ENCODE measurements around the gene RDH13.

DNA sequence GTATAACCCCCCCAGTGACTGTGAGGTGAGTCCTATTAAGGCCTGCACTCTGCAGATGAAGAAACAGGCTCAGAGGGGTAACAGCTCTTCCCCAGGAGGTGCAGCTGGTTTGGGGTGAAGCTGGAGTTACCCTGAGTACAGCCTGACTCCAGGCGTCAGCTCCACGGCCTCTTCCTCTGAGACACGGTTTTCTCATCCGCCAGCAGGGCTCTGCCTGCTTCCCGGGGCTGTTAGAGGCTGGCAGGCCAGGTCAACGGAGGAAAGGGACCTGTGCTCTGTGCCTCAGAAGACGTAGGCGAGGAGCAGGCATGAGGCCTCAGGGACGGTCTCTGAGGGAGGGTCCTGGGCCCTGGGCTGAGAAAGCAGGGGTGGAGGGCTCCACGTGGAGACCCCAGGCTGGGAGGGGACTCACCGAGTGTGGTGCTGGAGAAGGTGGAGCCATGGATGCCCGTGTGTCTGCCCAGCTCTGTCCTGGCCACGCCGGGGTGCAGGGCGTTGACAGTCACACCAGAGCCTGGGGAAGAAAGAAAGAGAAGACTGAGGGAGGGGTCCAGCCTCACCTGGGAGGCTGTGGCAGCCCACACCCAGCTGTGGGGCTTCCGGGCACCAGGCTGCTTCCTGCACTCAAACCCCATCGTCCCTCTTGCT is 15.8 kb downstream of the RDH13 start:
- TF ChIP-seq POLR2A (IDR thresholded peaks at IDR 0.05; ENCODE audit: low read depth, low read length) (no peak), CBFB (IDR thresholded peaks at IDR 0.05; ENCODE audit: low read depth) (no peak), MXI1 (IDR thresholded peaks at IDR 0.05; ENCODE audit: low read depth, low read length) (no peak), YBX1 (IDR thresholded peaks at IDR 0.05) (no peak), POLR2AphosphoS5 (IDR thresholded peaks at IDR 0.05; ENCODE audit: low read length) (no peak), CREB1 (IDR thresholded peaks at IDR 0.05; ENCODE audit: low read depth) (no peak), ZNF24 (IDR thresholded peaks at IDR 0.05) (no peak), SPI1 (IDR thresholded peaks at IDR 0.05; ENCODE audit: borderline replicate concordance, insufficient read depth, low read depth, low read length) (no peak)
- TF ChIP-seq, protein P1, sequence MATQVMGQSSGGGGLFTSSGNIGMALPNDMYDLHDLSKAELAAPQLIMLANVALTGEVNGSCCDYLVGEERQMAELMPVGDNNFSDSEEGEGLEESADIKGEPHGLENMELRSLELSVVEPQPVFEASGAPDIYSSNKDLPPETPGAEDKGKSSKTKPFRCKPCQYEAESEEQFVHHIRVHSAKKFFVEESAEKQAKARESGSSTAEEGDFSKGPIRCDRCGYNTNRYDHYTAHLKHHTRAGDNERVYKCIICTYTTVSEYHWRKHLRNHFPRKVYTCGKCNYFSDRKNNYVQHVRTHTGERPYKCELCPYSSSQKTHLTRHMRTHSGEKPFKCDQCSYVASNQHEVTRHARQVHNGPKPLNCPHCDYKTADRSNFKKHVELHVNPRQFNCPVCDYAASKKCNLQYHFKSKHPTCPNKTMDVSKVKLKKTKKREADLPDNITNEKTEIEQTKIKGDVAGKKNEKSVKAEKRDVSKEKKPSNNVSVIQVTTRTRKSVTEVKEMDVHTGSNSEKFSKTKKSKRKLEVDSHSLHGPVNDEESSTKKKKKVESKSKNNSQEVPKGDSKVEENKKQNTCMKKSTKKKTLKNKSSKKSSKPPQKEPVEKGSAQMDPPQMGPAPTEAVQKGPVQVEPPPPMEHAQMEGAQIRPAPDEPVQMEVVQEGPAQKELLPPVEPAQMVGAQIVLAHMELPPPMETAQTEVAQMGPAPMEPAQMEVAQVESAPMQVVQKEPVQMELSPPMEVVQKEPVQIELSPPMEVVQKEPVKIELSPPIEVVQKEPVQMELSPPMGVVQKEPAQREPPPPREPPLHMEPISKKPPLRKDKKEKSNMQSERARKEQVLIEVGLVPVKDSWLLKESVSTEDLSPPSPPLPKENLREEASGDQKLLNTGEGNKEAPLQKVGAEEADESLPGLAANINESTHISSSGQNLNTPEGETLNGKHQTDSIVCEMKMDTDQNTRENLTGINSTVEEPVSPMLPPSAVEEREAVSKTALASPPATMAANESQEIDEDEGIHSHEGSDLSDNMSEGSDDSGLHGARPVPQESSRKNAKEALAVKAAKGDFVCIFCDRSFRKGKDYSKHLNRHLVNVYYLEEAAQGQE (IDR thresholded peaks at IDR 0.05; ENCODE audit: low read depth, low read length): no peak
- TF ChIP-seq, protein P2, sequence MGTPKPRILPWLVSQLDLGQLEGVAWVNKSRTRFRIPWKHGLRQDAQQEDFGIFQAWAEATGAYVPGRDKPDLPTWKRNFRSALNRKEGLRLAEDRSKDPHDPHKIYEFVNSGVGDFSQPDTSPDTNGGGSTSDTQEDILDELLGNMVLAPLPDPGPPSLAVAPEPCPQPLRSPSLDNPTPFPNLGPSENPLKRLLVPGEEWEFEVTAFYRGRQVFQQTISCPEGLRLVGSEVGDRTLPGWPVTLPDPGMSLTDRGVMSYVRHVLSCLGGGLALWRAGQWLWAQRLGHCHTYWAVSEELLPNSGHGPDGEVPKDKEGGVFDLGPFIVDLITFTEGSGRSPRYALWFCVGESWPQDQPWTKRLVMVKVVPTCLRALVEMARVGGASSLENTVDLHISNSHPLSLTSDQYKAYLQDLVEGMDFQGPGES (IDR thresholded peaks at IDR 0.05): no peak
- TF ChIP-seq, protein P3, sequence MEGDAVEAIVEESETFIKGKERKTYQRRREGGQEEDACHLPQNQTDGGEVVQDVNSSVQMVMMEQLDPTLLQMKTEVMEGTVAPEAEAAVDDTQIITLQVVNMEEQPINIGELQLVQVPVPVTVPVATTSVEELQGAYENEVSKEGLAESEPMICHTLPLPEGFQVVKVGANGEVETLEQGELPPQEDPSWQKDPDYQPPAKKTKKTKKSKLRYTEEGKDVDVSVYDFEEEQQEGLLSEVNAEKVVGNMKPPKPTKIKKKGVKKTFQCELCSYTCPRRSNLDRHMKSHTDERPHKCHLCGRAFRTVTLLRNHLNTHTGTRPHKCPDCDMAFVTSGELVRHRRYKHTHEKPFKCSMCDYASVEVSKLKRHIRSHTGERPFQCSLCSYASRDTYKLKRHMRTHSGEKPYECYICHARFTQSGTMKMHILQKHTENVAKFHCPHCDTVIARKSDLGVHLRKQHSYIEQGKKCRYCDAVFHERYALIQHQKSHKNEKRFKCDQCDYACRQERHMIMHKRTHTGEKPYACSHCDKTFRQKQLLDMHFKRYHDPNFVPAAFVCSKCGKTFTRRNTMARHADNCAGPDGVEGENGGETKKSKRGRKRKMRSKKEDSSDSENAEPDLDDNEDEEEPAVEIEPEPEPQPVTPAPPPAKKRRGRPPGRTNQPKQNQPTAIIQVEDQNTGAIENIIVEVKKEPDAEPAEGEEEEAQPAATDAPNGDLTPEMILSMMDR (IDR thresholded peaks at IDR 0.05 in 2 of 3, conservative IDR thresholded peaks at IDR 0.05 in 1 of 3; ENCODE audit: control insufficient read depth in 2 of 3, extremely low read depth in 1 of 3, insufficient read depth in 1 of 3, low read depth in 3 of 3, low read length in 3 of 3): no peak

Data from GM12878 (cell line).